Stromal cell of bone marrow (primary cell): ENCODE data around the gene THADA.

Experiments used
- DNase-seq: peaks from one replicate; pipeline ENCODE4 v3.0.0-alpha.2; 2012; ENCODE audit warnings: low read depth

The THADA gene

GRCh38 chr2:43276266-43276941, 319.4 kb downstream of the THADA start:
- DNase-seq: no peak

DNA sequence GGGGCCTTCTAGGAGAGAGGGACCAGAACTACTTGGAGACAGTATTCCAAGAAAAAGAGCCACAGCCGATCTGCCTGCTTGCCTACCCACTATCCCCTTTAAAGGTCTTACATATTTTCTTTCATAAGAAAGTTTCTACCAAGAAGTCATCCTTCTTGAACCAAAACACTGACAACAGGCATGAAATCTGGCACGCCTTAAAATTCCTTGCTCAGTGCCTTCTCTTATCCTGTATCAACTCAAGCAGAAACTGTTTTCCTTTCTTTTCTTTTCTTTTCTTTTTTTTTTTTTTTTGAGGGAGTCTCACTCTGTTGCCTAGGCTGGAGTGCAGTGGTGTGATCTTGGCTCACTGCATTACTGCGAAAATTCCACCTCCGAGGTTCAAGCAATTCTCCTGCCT, 321.1 kb downstream of the THADA start:
- no peak for DNase-seq

- DNase-seq: no peak
Measured at GRCh38 chr2:43274055-43274454, 321.8 kb downstream of the THADA start.

DNA sequence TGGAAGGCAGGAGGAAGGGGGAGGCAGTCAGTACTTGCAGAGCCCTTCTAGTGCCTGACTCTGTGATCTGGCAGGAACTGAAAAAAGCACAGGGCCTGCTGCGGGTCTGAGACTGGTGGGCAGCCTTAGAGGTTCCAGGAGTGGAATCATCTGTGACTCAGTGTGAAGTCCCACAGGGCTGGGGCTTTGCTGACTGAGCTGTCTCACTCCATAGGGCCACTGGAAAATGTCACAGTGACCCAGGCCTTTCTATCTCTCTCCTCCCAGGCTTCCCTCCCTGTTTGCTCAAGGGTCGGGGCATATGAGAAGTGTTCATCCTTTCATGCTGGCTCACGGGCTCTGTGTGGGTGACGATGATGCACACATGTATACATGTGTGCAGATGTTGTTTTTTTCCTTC, 322.3 kb downstream of the THADA start:
- DNase-seq: peak; percentile 35

- DNase-seq: no peak
Measured at GRCh38 chr2:43270930-43271615, 324.8 kb downstream of the THADA start.

DNA sequence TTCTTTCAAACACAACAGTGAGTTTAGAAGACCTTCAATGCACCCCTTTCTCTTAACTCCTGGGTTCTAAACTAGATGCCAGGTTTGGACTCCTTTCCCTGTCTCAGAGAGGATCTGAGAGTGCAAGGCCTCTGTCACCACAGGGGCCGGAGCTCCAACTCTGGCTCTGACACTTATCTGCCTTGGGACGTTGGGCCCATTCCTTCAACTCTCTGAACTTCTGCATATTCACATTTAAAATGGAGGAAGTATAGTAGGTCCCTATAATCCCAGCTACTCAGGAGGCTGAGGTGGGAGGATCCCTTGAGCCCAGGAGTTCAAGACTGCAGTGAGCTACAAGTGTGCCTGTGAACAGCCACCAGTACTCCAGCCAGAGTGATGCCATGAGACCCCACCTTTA, 325.4 kb downstream of the THADA start:
- no peak for DNase-seq

DNA sequence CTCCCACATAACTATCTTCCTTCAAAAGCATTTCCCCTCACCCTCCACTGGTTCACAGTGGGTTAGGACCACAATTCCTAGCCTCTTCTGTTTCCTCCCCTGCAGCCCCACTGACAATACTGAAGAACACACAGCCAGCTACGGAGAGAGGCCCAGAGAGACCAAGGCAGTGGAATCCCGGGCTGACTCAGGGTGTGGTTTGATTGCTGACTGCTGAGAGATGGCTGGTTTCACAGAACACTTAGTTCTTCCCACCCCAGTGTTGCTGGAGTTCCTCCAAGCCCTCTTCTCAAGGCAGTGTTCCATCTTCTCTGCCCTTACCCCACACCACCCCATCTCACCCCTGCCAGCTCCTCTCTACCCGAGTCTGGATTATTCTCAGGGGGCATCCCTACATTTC, 326.1 kb downstream of the THADA start:
- DNase-seq: peak; percentile 86

DNA sequence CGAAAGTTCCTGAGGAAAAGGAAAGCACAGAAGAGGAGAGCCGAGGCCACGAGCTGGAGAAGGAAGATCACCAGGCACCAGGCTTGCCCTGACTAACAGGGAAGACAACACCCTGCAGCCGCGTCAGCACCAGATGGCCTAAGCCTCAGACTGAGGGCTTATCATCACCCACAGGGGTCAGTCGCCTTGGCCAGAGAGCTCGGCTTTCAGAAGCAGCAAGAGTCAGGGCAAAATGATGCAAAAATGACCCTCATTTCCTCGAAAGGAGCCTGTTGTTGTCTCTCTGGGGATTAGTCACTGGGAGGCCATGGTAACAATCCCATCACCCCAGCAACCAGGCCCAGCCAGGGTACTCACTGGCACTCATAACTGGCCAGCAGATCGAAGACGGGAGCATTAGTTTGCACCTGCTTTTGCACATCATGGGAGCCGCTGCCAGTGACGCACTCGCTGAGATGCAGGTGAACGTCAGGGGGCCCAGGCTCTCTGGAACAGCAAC, 326.7 kb downstream of the THADA start:
- DNase-seq: peak; percentile 97

GRCh38 chr2:43268066-43268953, 327.5 kb downstream of the THADA start:
- no peak for DNase-seq

DNA sequence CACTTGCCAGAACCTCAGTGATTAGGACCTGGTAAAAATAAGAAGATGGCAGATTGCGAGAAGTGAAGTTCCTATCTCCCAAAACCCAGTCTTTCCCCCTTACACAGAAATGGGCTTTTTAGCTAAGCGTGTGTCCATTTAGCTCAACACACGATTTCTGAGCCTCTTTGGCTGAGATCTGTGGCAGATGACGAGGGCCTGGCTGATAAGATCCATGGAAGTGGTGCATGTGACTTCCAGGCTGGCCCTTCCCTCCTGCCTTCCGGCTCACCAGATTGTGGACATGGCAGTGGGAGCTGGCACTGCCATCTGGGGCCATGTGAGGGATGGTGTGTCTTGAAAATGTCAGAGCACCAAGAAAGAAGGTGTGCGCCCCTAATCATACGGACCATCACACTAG, 328.5 kb downstream of the THADA start:
- DNase-seq: no peak

GRCh38 chr2:43266711-43267111, 329.1 kb downstream of the THADA start:
- no peak for DNase-seq

- no peak for DNase-seq
Measured at GRCh38 chr2:43265421-43265820, 330.4 kb downstream of the THADA start.

DNA sequence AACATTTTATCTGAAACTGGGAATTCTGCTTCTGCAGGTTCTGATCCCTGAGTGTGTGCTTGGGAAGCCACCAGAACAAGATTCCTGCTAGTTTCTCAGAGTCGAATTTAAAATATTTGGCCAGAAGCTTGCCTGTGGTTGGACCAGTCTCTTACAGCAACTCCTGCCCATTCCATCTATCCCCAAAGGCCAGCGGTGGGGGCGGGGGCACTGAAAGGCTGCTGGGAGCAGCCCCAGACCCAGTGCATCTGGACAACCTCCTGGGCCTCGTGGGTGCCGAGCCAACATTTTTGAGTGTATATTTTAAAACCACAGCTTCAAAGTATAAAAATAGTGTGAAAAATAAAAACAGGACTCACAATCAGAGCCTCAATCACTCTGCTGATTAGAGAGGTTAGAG, 330.8 kb downstream of the THADA start:
- DNase-seq: peak; percentile 43

DNA sequence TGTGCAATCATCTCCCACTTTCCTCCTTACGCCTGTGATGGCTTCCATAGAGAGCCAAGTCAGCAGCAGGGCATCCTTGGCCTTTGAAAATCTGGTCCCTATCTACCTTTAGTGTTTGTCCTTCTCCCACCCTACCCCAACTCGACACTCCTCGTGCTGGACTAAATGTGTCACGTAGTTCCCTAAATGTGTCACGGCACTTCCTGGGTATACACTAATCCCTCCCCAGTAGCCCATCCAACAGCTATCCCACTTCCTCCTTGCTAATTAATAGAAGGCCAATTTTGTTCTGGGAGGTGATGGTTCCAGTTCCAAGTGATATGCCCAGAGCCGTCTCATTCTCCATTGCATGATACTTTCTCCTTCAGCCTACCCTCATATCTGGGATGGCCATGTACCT, 332.9 kb downstream of the THADA start:
- no peak for DNase-seq

DNA sequence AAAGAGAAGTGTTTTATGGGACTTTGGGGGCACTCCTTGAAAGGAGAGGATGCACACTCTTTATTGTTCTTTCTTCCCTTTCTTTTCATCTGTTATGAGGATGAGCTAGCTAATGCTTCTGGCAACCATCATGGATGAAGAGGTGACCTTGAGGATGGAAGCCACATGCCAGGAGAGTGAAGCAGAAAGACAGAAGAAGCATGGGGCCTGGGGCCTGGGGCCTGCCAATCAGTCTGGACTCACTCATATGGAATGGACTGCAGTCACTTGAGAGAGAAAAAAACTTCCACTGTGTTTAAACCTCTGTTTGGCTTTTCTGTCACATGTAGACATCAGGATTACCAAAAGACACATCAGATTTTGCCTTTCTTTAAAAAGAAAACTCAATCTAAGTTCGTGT, 333.6 kb downstream of the THADA start:
- DNase-seq: no peak

DNA sequence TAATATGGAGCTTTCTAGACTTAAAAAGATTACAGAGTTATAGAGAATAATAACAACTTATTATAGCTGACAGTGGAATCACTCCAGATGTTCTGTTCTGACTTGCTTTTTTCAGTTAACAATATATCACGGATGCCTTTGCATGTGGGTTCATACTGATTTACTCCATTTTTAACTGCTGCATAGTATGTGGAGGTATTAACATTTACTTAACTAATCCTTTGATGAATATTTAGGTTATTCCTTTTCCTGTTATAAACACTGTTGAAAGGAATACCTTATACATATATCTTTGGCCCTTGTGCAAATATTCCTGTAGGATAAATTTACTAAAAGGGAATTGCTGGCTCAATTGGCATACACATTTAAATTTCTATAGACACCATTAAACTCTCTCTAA, 336.3 kb downstream of the THADA start:
- no peak for DNase-seq

- no peak for DNase-seq
Measured at GRCh38 chr2:43258547-43259156, 337.2 kb downstream of the THADA start.

DNA sequence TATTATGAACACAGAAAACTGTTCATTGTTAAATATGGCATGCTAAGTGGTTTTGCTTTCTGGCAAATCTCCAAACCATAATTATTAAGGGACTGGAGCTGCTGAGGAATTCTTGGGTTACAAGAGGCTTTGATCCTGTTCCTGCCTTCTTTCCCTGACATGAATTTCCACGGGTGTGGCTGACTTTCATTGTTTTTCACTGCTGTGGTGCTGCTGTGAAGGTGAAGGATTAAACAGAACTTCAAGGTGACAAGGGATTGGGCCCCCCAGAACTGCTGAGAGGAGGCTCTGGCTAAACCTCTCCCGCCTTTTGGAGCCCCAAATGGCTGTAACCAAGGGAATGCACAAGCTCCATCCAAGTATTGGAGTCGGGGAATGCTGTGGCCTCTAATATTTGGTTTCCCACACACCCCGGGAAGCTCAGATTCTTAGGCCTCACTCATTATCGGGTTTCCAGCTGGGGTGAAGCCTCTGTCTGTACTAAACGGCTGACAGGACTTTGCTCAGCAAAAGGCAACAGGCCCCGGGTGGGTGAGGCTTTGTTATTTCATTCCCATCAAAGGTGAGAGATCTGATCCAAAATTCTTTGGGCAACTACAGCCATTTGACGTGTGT, 340.4 kb downstream of the THADA start:
- DNase-seq: no peak

DNA sequence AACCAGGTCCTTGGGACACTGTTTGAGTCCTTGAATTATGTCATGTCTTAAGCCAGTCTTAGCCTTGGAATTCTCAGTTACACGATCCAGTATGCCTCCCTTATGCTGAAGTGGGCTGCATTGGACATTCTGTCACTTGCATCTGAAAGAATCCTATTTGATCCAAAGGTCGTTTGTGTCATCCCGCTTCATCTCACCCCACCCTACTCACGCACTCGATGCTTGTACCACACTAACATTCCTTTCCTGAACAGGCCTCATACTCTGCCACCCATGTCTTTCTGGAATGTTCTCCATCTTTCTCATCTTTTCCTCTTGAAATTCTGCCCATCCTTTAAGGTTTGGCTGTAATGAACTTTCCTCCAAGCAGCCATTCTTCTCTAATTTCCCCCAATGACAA, 341.5 kb downstream of the THADA start:
- no peak for DNase-seq

DNA sequence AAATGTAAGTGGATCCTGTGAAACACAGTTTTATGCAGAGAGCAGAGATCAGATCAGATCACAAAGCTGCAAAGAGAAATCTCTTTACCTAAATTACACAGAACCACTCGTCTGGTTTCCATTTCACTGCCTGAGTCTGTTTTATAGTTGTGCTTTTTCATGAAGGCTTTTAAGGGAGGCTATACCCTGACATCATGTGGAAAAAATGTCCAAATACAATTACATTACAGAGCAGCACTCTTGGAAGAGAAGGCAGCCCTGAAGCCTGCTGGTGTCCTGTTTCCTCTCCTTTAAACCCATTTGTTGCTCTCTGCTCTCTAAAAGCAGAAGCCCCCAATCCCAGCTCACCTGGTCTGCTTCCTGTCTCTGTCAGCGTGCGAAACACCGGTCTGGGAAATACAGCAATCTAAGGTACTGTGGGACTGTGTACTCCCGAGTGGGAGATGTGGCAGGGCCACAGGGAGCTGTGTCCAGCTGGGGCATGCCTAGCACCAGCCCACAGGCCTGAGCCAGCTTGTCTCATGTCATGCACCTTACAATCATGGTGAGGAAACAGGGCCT, 344.6 kb downstream of the THADA start:
- peak; percentile 79 for DNase-seq

DNA sequence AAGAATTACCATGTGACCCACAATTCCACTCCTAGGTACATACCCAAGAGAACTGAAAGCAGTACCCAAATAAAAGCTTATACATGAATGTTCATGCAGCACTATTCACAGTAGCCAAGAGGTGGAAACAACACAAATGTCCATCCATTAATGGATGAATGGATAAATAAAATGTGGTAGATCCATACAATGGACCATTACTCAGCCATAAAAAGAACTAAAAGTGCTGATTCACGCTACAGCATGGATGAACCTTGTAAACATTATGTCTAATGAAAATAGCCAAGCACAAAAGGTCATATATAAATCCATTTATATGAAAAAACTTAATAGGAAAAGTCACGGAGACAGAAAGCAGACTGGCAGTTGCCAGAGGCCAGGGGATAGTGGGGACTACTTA, 345.8 kb downstream of the THADA start:
- DNase-seq: no peak

DNA sequence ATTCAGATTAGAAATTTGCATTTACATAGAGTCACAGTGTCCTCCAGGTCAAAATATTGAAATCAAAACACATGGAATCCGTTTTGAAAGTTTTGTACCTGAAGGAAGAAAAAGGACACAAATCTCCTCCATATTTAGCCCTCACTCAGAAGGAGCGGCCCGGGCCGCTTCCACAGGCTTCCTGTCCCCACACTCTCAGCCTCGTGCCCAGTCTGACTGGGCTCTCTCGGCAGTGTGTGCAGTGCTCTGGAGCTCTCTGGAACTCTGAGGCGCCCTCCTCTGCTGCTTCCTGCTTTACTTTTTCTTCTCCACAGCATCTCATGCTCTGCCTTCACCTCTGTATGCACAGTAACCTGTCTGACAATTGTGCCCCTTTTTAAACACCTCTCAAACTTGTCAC, 347.2 kb downstream of the THADA start:
- DNase-seq: no peak
